ENCODE measurements around the gene TMEM131. TPM values are rescaled to one million over a fixed set of nuclear protein-coding genes. Genes with fewer than 3 reads are reported as not detected.

TMEM131 gene
- total RNA-seq, 2 donors from 2014 or later: 29.0 to 31.7 TPM

- no peaks in the 10 kb centered on the region for H3K9me3 Mint-ChIP-seq
- no peak for ATAC-seq
- H3K36me3 Mint-ChIP-seq: no peaks in the 10 kb centered on the region
Observed at GRCh38 chr2:98004047-98004446, 8.3 kb upstream of the TMEM131 start.

GRCh38 chr2:97999536-97999935 lies 3.8 kb upstream of the TMEM131 start:
- ATAC-seq (no peak), DNase-seq (ENCODE audit: low spot score in 2 of 2) (no peak)
- no peak overlapping the region for H3K27ac Mint-ChIP-seq
- H3K36me3 Mint-ChIP-seq: peaks cover 0 to 6% of the 10 kb centered on the region in 2 donors
- H3K9me3 Mint-ChIP-seq: no peaks in the 10 kb centered on the region

More at GRCh38 chr2:98004047-98004446, 8.3 kb upstream of the TMEM131 start:
- no peak overlapping the region for H3K27ac Mint-ChIP-seq
- no peak for DNase-seq (ENCODE audit: low spot score in 2 of 2)

- ATAC-seq (no peak), DNase-seq (ENCODE audit: low spot score in 2 of 2) (no peak)
- peaks cover 0 to 11% of the 10 kb centered on the region in 2 donors for H3K36me3 Mint-ChIP-seq
- H3K9me3 Mint-ChIP-seq: no peaks in the 10 kb centered on the region
- no peak overlapping the region for H3K27ac Mint-ChIP-seq
Observed at GRCh38 chr2:97998431-97999005, 2.8 kb upstream of the TMEM131 start.

- DNase-seq (ENCODE audit: low spot score in 2 of 2): no peak
- no peak for ATAC-seq
- H3K36me3 Mint-ChIP-seq: peaks cover 0 to 11% of the 10 kb centered on the region in 2 donors
- H3K27ac Mint-ChIP-seq: no peak overlapping the region
- no peaks in the 10 kb centered on the region for H3K9me3 Mint-ChIP-seq
Observed at GRCh38 chr2:97997784-97998392, 2.1 kb upstream of the TMEM131 start.

GRCh38 chr2:97996679-97997078 lies 931 bp upstream of the TMEM131 start:
- DNase-seq (ENCODE audit: low spot score in 2 of 2) (no peak), ATAC-seq (no peak)
- H3K9me3 Mint-ChIP-seq: no peaks in the 10 kb centered on the region
- H3K27ac Mint-ChIP-seq: peak overlapping the region in 1 of 2 donors; percentile 91
- H3K36me3 Mint-ChIP-seq: peaks cover 0 to 11% of the 10 kb centered on the region in 2 donors

GRCh38 chr2:97995026-97995733 lies 568 bp downstream of the TMEM131 start:
- H3K27ac Mint-ChIP-seq: peak overlapping the region; percentile 91 to 95
- H3K9me3 Mint-ChIP-seq: no peaks in the 10 kb centered on the region
- DNase-seq (ENCODE audit: low spot score in 2 of 2) (peak; percentile 60 to 71), ATAC-seq (peak; percentile 36 to 45)
- H3K36me3 Mint-ChIP-seq: peaks cover 0 to 11% of the 10 kb centered on the region in 2 donors

- no peaks in the 10 kb centered on the region for H3K9me3 Mint-ChIP-seq
- peak overlapping the region; percentile 91 to 95 for H3K27ac Mint-ChIP-seq
- no peak for DNase-seq (ENCODE audit: low spot score in 2 of 2)
- peaks cover 0 to 11% of the 10 kb centered on the region in 2 donors for H3K36me3 Mint-ChIP-seq
- no peak for ATAC-seq
Observed at GRCh38 chr2:97994476-97994875, 1.3 kb downstream of the TMEM131 start.

GRCh38 chr2:97993926-97994325 lies 1.8 kb downstream of the TMEM131 start:
- Mint-ChIP-seq H3K36me3 (peaks cover 1 to 11% of the 10 kb centered on the region in 2 donors), H3K27ac (peak overlapping the region in 1 of 2 donors; percentile 91), H3K9me3 (no peaks in the 10 kb centered on the region)
- ATAC-seq: no peak
- no peak for DNase-seq (ENCODE audit: low spot score in 2 of 2)

- peak overlapping the region in 1 of 2 donors; percentile 91 for H3K27ac Mint-ChIP-seq
- no peak for ATAC-seq
- peaks cover 6 to 7% of the 10 kb centered on the region in 2 donors for H3K9me3 Mint-ChIP-seq
- H3K36me3 Mint-ChIP-seq: peaks cover 9 to 18% of the 10 kb centered on the region in 2 donors
- DNase-seq (ENCODE audit: low spot score in 2 of 2): no peak
Observed at GRCh38 chr2:97992836-97993825, 2.6 kb downstream of the TMEM131 start.

GRCh38 chr2:97991081-97991856 lies 4.5 kb downstream of the TMEM131 start:
- DNase-seq (ENCODE audit: low spot score in 2 of 2) (no peak), ATAC-seq (no peak)
- H3K9me3 Mint-ChIP-seq: peaks cover 6 to 12% of the 10 kb centered on the region in 2 donors
- H3K36me3 Mint-ChIP-seq: peaks cover 19 to 21% of the 10 kb centered on the region in 2 donors
- H3K27ac Mint-ChIP-seq: no peak overlapping the region

GRCh38 chr2:97988722-97989121 lies 7.0 kb downstream of the TMEM131 start:
- H3K27ac Mint-ChIP-seq: no peak overlapping the region
- H3K9me3 Mint-ChIP-seq: peaks cover 6 to 12% of the 10 kb centered on the region in 2 donors
- DNase-seq (ENCODE audit: low spot score in 2 of 2) (no peak), ATAC-seq (no peak)
- H3K36me3 Mint-ChIP-seq: peaks cover 8 to 29% of the 10 kb centered on the region in 2 donors

- peaks cover 6 to 12% of the 10 kb centered on the region in 2 donors for H3K9me3 Mint-ChIP-seq
- ATAC-seq: no peak
- no peak overlapping the region for H3K27ac Mint-ChIP-seq
- H3K36me3 Mint-ChIP-seq: peaks cover 8 to 32% of the 10 kb centered on the region in 2 donors
- no peak for DNase-seq (ENCODE audit: low spot score in 2 of 2)
Observed at GRCh38 chr2:97985998-97986397, 9.8 kb downstream of the TMEM131 start.

GRCh38 chr2:97983698-97984097 lies 12.1 kb downstream of the TMEM131 start:
- Mint-ChIP-seq H3K27ac (no peak overlapping the region), H3K9me3 (peaks cover 10 to 20% of the 10 kb centered on the region in 2 donors), H3K36me3 (peaks cover 13 to 40% of the 10 kb centered on the region in 2 donors)
- no peak for DNase-seq (ENCODE audit: low spot score in 2 of 2)
- no peak for ATAC-seq

GRCh38 chr2:97983134-97983533 lies 12.6 kb downstream of the TMEM131 start:
- no peak overlapping the region for H3K27ac Mint-ChIP-seq
- no peak for DNase-seq (ENCODE audit: low spot score in 2 of 2)
- no peak for ATAC-seq
- H3K9me3 Mint-ChIP-seq: peaks cover 6 to 19% of the 10 kb centered on the region in 2 donors
- H3K36me3 Mint-ChIP-seq: peaks cover 7 to 36% of the 10 kb centered on the region in 2 donors

- DNase-seq (ENCODE audit: low spot score in 2 of 2) (no peak), ATAC-seq (no peak)
- peaks cover 6 to 14% of the 10 kb centered on the region in 2 donors for H3K9me3 Mint-ChIP-seq
- no peak overlapping the region for H3K27ac Mint-ChIP-seq
- H3K36me3 Mint-ChIP-seq: peaks cover 6 to 31% of the 10 kb centered on the region in 2 donors
Observed at GRCh38 chr2:97982621-97983020, 13.1 kb downstream of the TMEM131 start.

GRCh38 chr2:97981961-97982360 lies 13.8 kb downstream of the TMEM131 start:
- no peak for DNase-seq (ENCODE audit: low spot score in 2 of 2)
- no peak for ATAC-seq
- Mint-ChIP-seq H3K36me3 (peaks cover 6 to 33% of the 10 kb centered on the region in 2 donors), H3K27ac (no peak overlapping the region), H3K9me3 (peaks cover 6 to 13% of the 10 kb centered on the region in 2 donors)
